ENCODE results near the gene IL10RB. TPM values are rescaled to one million over a fixed set of nuclear protein-coding genes. Genes with fewer than 3 reads are reported as not detected.

Gene IL10RB
- total RNA-seq, 1 donor from 2014 or later, result 32.9 TPM

- no peak for DNase-seq (ENCODE audit: low spot score)
Observed at GRCh38 chr21:33266789-33267135, 595 bp downstream of the IL10RB start.

GRCh38 chr21:33267250-33267649, 1.1 kb downstream of the IL10RB start:
- DNase-seq (ENCODE audit: low spot score), result no peak

DNA sequence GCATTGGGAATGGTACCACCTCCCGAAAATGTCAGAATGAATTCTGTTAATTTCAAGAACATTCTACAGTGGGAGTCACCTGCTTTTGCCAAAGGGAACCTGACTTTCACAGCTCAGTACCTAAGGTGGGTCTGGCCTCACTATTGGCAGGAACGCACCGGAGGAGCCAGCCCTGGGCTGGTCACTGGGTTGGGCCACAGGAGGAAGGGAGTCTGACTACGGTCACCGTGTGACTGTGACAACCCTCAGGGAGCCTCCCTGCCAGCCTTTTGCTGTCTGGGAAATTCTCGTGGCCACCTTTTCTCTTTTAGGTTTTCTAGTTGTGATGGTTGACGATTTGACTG, 2.2 kb downstream of the IL10RB start:
- DNase-seq (ENCODE audit: low spot score), result no peak

DNA sequence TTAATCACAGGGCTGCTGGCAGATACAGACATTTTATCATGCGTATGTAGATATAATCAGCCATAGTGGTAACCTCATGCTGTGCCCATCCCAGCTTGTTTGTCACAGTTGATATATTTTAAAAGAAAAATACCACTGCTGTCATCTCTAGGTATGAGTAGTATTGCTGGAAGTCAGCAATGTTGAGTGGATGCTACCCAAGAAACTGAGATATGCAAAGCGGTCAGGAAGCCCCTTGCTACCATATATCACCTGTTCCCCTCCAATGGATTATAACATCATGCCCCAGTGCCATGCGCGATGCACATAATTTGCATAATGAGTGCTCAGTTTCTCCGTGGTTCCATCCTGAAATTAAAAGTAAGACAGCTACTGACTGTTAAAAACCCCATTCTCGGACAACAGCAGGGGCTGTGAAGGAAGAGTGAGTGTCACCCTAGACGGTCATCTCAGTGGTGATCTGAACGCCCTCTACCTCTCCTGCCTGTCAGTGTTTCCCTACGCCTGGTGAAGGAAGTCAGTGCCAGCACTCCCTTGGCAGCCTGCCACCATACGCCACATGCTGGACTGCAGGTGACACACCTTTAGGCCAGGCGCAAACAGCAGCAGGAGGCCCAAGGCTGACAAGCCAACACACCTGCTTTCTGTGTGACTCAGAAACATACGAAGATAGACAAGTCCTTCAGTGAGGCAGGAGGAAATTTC, 2.7 kb downstream of the IL10RB start:
- peak; percentile 90 for DNase-seq (ENCODE audit: low spot score)

DNA sequence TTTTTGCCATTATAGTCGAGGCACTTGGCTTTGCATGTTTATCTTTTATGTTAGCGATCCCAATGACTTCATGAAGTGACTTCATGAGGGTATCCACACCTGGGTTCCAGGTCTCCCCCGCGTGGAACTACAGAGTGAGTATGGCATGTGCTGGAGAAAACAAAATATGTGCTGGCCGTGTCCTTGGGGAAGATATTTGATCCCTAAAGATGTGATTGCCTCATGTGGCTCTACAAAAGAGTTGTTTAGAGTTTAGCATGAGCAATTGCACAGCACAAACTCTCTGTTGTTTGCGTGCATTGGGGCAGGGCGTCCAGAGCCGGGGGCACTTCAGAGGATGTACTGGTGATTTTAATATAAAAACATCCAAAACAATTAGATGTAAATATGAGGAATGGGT, 4.8 kb downstream of the IL10RB start:
- no peak for DNase-seq (ENCODE audit: low spot score)

DNA sequence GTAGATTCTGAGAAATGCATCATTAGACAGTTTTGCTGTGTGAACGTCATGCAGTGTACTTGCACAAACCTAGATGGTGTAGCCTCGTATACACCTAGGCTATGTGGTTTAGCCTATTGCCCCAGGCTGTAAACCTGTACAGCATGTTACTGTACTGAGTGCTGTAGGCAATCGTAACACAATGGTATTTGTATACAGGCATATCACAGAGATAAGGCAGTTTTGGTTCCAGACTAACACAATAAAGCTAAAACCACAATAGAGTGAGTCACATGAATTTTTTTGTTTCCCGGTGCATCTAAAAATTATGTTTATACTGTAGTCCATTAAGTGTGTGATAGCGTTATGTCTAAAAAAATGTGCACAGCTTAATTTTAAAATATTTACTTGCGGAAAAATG, 6.9 kb downstream of the IL10RB start:
- no peak for DNase-seq (ENCODE audit: low spot score)

GRCh38 chr21:33278721-33279120, 12.6 kb downstream of the IL10RB start:
- DNase-seq (ENCODE audit: low spot score), result no peak

GRCh38 chr21:33279330-33279820, 13.2 kb downstream of the IL10RB start:
- no peak for DNase-seq (ENCODE audit: low spot score)

- DNase-seq (ENCODE audit: low spot score), result no peak
Observed at GRCh38 chr21:33281096-33281652, 15.0 kb downstream of the IL10RB start.

- DNase-seq (ENCODE audit: low spot score), result no peak
Observed at GRCh38 chr21:33283203-33283602, 17.0 kb downstream of the IL10RB start.

- no peak for DNase-seq (ENCODE audit: low spot score)
Observed at GRCh38 chr21:33286076-33286475, 19.9 kb downstream of the IL10RB start.

DNA sequence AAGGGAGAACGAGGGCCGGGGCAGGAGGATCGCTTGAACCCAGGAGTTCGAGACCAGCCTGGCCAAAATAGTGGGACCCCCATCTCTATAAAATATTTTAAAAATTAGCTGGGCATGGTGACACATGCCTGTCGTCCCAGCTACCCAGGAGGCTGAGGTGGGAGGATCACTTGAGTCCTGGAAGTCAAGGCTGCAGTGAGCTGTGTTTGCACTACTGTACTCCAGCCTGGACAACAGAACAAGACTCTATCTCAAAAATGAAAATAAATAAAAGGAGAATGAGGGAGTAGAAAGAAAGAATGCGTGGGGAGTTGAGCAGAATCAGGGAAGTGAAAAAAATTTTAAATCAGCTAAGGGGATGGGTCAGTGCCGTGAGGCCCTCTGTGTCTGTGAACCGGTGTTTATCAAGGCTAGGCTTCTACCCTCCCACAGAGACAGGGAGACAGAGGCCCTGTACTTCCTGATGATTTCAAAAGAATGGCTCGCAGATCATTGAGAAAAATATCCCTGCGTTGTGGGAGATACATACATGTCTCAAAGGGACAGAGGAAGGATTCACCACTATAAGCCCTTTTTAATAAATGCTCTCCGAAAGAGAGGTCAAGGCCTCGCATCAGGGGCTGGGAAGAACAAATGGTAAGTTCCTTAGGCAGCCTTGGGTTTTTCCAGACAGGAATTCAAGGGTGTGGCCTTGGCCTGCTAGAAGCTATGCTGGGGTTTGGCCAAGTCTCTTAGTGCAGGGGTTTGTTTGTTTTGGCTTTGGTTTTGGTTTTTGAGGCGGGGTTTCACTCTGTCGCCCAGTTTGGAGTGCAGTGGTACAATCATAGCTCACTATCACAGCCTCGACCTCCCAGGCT, 20.7 kb downstream of the IL10RB start:
- no peak for DNase-seq (ENCODE audit: low spot score)

DNA sequence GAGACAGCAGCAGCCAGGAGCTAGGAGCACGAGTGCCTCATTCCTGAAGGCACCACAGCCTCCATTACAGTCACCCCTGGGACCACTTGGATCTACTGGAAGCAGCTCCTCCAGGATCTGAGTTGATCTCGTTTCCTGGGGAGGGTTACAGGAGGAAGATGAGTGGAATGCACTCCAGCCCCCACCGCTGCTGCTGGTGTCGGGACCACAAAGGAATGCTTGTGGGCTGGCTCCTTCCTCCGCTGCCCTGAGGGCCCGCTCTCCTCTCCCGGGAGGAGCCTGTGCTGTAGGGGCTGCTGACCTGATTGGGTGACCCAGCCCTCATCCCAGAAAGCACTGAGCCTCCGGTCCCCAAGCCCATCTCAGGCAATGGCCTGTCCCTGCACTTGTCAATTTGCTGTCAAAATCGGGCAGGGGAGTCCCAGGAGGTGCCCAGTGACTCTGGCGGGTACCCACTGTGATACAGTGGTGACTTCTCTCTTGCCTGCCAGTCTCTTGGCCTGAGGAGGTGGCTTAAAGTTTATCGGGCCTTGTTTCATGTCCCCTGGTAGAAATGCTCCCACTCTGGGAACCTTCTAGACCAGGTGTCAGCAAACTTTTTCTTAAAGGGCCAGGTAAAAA, 23.1 kb downstream of the IL10RB start:
- no peak for DNase-seq (ENCODE audit: low spot score)

GRCh38 chr21:33290441-33290840, 24.3 kb downstream of the IL10RB start:
- no peak for DNase-seq (ENCODE audit: low spot score)

- DNase-seq (ENCODE audit: low spot score), result no peak
Observed at GRCh38 chr21:33291686-33292085, 25.5 kb downstream of the IL10RB start.

GRCh38 chr21:33292724-33293123, 26.6 kb downstream of the IL10RB start:
- no peak for DNase-seq (ENCODE audit: low spot score)

DNA sequence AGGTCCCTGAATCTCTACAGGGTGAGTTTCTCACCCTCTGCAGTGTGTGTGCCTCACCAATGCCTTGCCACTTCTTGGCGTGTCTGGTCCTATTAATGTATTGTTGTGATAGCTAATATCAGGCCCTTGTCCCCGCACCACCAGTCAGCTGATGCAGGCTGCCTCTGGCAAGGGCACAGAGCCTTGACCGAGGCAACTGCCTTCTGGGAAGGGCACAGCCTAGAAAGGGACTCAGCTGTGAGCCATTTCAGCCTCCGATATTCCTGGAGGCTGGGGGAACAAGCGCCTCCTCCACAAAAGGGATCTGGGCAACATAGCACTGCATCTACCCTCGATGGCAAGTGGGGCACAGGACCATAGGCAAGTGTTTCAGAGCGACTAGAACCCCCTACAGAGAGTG, 27.0 kb downstream of the IL10RB start:
- DNase-seq (ENCODE audit: low spot score), result no peak

DNA sequence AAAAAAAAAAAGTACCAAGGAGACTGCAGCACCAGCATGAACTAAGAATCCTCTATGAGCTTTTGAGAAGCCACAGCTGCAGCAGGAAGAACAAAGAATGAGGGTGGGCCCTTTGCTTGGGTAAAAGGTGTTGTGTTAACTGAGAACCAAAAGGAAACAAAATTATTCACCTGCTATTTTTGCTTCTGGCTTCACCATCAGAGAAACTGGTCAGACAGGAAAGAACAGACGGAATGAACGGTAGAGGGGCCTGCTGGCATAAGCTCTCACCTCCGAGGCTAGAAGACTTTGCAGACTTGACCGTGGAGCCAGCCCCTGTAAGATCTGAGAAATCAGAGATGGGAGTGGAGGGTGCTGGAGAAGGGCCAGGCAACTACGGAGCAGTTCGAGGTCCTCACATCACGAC, 27.6 kb downstream of the IL10RB start:
- DNase-seq (ENCODE audit: low spot score), result no peak

- no peak for DNase-seq (ENCODE audit: low spot score)
Observed at GRCh38 chr21:33296156-33296555, 30.0 kb downstream of the IL10RB start.

GRCh38 chr21:33299181-33299752, 33.1 kb downstream of the IL10RB start:
- DNase-seq (ENCODE audit: low spot score), result peak; percentile 62

DNA sequence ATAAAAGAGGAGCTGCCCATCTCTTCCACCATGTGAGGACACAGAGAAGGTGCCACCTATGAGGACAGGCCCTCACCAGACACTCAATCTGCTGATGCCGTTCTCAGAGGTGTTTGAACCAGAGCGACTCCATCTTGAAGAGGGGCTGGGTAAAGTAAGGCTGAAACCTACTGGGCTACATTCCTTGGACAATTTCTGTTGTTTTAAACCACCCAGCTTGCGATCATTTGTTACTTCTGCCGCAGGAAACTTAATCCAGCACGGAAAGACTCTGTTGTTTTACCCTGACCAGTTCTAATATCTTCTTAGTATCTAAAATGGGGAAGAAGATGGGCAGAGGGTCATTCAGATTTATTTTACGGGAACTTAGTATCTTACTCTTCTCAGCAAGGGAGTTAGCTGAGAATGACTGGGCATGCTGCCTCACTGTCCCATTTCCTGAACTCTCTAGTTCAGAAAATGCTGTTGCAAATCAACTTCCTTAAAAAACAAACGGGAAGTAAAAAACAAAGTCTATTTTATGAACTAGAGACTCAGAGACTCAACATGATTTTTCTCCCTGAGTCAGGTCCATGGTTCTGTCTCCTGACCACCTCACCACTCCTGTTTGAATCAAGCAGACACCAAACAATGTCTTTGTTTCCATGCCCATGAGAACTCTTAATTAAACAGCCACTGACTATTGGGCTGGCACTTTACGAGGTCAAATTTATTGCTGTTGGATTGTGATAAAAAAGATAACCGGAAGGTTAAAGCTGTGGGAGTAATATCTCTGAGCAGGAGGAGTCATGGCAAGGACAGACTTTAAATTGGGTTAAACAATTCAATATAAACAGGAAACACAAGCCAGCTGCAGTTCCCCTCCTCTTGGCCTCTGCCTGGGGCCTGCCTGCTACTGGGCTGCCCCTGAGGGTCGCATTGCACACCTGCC, 34.8 kb downstream of the IL10RB start:
- DNase-seq (ENCODE audit: low spot score), result no peak

All from ureter (tissue), 1 donor.